ENCODE results near the gene GPR89B. TPM values are rescaled to one million over a fixed set of nuclear protein-coding genes. Genes with fewer than 3 reads are reported as not detected.

The GPR89B gene
- total RNA-seq, 1 donor from 2014 or later: 12.6 TPM

GRCh38 chr1:147892216-147892615 is 36.0 kb upstream of the GPR89B start:
- Mint-ChIP-seq H3K9me3 (ENCODE audit: unreplicated experiment) (no peaks in the 10 kb centered on the region), H3K36me3 (ENCODE audit: unreplicated experiment) (no peaks in the 10 kb centered on the region), H3K27ac (ENCODE audit: unreplicated experiment) (no peak overlapping the region), H3K4me3 (ENCODE audit: unreplicated experiment) (no peak overlapping the region), H3K27me3 (ENCODE audit: unreplicated experiment) (peaks cover 14% of the 10 kb centered on the region), H3K4me1 (ENCODE audit: unreplicated experiment) (peaks cover 6% of the 10 kb centered on the region)
- DNase-seq (ENCODE audit: extremely low spot score, unreplicated experiment): no peak
- TF ChIP-seq CTCF (IDR thresholded peaks at IDR 0.05): no peak

GRCh38 chr1:147892731-147893214 is 35.4 kb upstream of the GPR89B start:
- H3K9me3 Mint-ChIP-seq (ENCODE audit: unreplicated experiment): no peaks in the 10 kb centered on the region
- peak; percentile 94 for TF ChIP-seq CTCF (IDR thresholded peaks at IDR 0.05)
- no peak for DNase-seq (ENCODE audit: extremely low spot score, unreplicated experiment)
- H3K27ac Mint-ChIP-seq (ENCODE audit: unreplicated experiment): no peak overlapping the region
- H3K4me3 Mint-ChIP-seq (ENCODE audit: unreplicated experiment): no peak overlapping the region
- no peaks in the 10 kb centered on the region for H3K36me3 Mint-ChIP-seq (ENCODE audit: unreplicated experiment)
- H3K4me1 Mint-ChIP-seq (ENCODE audit: unreplicated experiment): peaks cover 6% of the 10 kb centered on the region
- peaks cover 14% of the 10 kb centered on the region for H3K27me3 Mint-ChIP-seq (ENCODE audit: unreplicated experiment)

DNA sequence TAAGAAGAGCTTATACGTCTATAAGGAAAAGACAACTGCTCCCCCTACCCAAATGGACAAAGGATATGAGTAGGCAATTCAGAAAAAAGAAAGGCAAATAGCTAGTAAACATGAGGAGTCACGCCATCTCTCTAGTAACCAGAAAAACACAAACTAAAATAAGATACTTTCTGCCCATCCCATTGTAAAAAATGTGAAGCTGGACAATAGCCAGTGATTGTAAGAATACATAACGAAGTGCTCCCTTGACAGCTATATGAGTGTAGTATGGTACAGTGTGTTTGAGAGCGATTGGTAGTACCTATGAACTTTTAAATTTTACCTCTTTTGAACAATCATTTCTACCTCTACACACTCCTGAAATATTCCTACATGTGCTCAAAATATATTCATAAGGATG is 33.1 kb upstream of the GPR89B start:
- no peak overlapping the region for H3K27ac Mint-ChIP-seq (ENCODE audit: unreplicated experiment)
- H3K4me3 Mint-ChIP-seq (ENCODE audit: unreplicated experiment): no peak overlapping the region
- H3K9me3 Mint-ChIP-seq (ENCODE audit: unreplicated experiment): no peaks in the 10 kb centered on the region
- H3K4me1 Mint-ChIP-seq (ENCODE audit: unreplicated experiment): peaks cover 5% of the 10 kb centered on the region
- H3K36me3 Mint-ChIP-seq (ENCODE audit: unreplicated experiment): no peaks in the 10 kb centered on the region
- TF ChIP-seq CTCF (IDR thresholded peaks at IDR 0.05): no peak
- no peak for DNase-seq (ENCODE audit: extremely low spot score, unreplicated experiment)
- peaks cover 11% of the 10 kb centered on the region for H3K27me3 Mint-ChIP-seq (ENCODE audit: unreplicated experiment)

GRCh38 chr1:147897029-147897752 is 31.0 kb upstream of the GPR89B start:
- TF ChIP-seq CTCF (IDR thresholded peaks at IDR 0.05): no peak
- no peaks in the 10 kb centered on the region for H3K9me3 Mint-ChIP-seq (ENCODE audit: unreplicated experiment)
- peaks cover 2% of the 10 kb centered on the region for H3K4me1 Mint-ChIP-seq (ENCODE audit: unreplicated experiment)
- H3K4me3 Mint-ChIP-seq (ENCODE audit: unreplicated experiment): no peak overlapping the region
- DNase-seq (ENCODE audit: extremely low spot score, unreplicated experiment): no peak
- no peaks in the 10 kb centered on the region for H3K36me3 Mint-ChIP-seq (ENCODE audit: unreplicated experiment)
- H3K27me3 Mint-ChIP-seq (ENCODE audit: unreplicated experiment): peaks cover 8% of the 10 kb centered on the region
- no peak overlapping the region for H3K27ac Mint-ChIP-seq (ENCODE audit: unreplicated experiment)

- no peak for TF ChIP-seq CTCF (IDR thresholded peaks at IDR 0.05)
- Mint-ChIP-seq H3K36me3 (ENCODE audit: unreplicated experiment) (no peaks in the 10 kb centered on the region), H3K27me3 (ENCODE audit: unreplicated experiment) (peaks cover 7% of the 10 kb centered on the region), H3K4me3 (ENCODE audit: unreplicated experiment) (no peak overlapping the region), H3K4me1 (ENCODE audit: unreplicated experiment) (no peaks in the 10 kb centered on the region), H3K27ac (ENCODE audit: unreplicated experiment) (no peak overlapping the region), H3K9me3 (ENCODE audit: unreplicated experiment) (no peaks in the 10 kb centered on the region)
- DNase-seq (ENCODE audit: extremely low spot score, unreplicated experiment): no peak
Measured at GRCh38 chr1:147897789-147898188, 30.4 kb upstream of the GPR89B start.
